Caco-2 (cell line): Measurements from ENCODE around the gene CCDC3. TPM values are rescaled to one million over a fixed set of nuclear protein-coding genes. Genes with fewer than 3 reads are reported as not detected.

ENCODE experiments used
- BruUV-seq: library from RNA; stranded (reverse); fragments of 400-500 nt; replicated peaks from 2 replicates; lab custom pipeline; 2021; lab: Mats Ljungman, UMichigan
- CTCF ChIA-PET: fragments of 300-600 bp; sonication (Branson Sonifier 250); formaldehyde crosslinking; loops from one replicate; lab custom pipeline; 2022; ENCODE audit warnings: antibody characterized with exemption; lab: Charles Lee
- POLR2A ChIA-PET: fragments of 300-600 bp; sonication (Branson Sonifier 250); formaldehyde crosslinking; loops from one replicate; lab custom pipeline; 2022; ENCODE audit warnings: antibody characterized with exemption; lab: Charles Lee
- DNase-seq, 2 experiments: peaks; one replicate each; pipeline versions ENCODE4 v3.0.0 to v3.0.0-alpha.2; 2020 to 2022
- H3K27me3 ChIP-seq: replicated peaks from 2 replicates; pipeline ENCODE4 v1.6.0; 2011; ENCODE audit warnings: low read length; ENCODE audit not compliant: control insufficient read depth, insufficient read depth
- H3K36me3 ChIP-seq: 2 replicates; pipeline ENCODE4 v1.5.1; 2011; ENCODE audit warnings: low read length; ENCODE audit not compliant: control insufficient read depth, insufficient read depth
- H3K4me1 ChIP-seq: fragments of 250-450 bp; sonication (Bioruptor Pico); 2 replicates; pipeline ENCODE4 v1.5.1; 2020; ENCODE audit warnings: mild to moderate bottlenecking
- H3K4me3 ChIP-seq: 2 replicates; pipeline ENCODE4 v1.5.1; 2011; ENCODE audit warnings: low read depth, mild to moderate bottlenecking, control low read depth, low read length
- H3K9me3 ChIP-seq: fragments of 250-450 bp; sonication (Bioruptor Pico); 2 replicates; pipeline ENCODE4 v1.5.1; 2020; ENCODE audit warnings: mild to moderate bottlenecking, moderate library complexity
- H3K27ac Mint-ChIP-seq: one replicate; pipeline ENCODE4 v1.8.0; 2022; ENCODE audit warnings: mixed read lengths; ENCODE audit not compliant: unreplicated experiment
- H3K27me3 Mint-ChIP-seq: one replicate; pipeline ENCODE4 v1.8.0; 2022; ENCODE audit warnings: mixed read lengths; ENCODE audit not compliant: insufficient read depth, unreplicated experiment
- H3K36me3 Mint-ChIP-seq: one replicate; pipeline ENCODE4 v1.8.0; 2022; ENCODE audit warnings: mild to moderate bottlenecking, mixed read lengths; ENCODE audit not compliant: insufficient read depth, unreplicated experiment
- H3K4me1 Mint-ChIP-seq: one replicate; pipeline ENCODE4 v1.8.0; 2022; ENCODE audit warnings: low read depth, mixed read lengths; ENCODE audit not compliant: unreplicated experiment
- H3K4me3 Mint-ChIP-seq: one replicate; pipeline ENCODE4 v1.8.0; 2022; ENCODE audit warnings: mild to moderate bottlenecking, moderate library complexity, mixed read lengths; ENCODE audit not compliant: unreplicated experiment
- H3K9me3 Mint-ChIP-seq: one replicate; pipeline ENCODE4 v1.8.0; 2022; ENCODE audit warnings: mixed read lengths; ENCODE audit not compliant: unreplicated experiment
- CTCF ChIP-seq, 2 experiments: fragments of 200-600 bp in 1 of 2; IDR thresholded peaks; 1 replicate in 1 of 2; 2 replicates in 1 of 2; pipeline versions ENCODE4 v1.5.1 to v1.8.0; 2011 to 2022; ENCODE audit warnings: antibody characterized with exemption in 1 of 2, control low read depth in 1 of 2, inconsistent platforms in 1 of 2, low read depth in 1 of 2, low read length in 1 of 2, mild to moderate bottlenecking in 1 of 2, moderate library complexity in 1 of 2; ENCODE audit not compliant: insufficient read depth in 1 of 2, severe bottlenecking in 1 of 2, unreplicated experiment in 1 of 2
- intact Hi-C: fragments of 100-400 bp; cut with micrococcal nuclease; formaldehyde crosslinking; loops from one replicate; pipeline ENCODE4 v1.10.0; 2022; ENCODE audit not compliant: unreplicated experiment
- total RNA-seq: library from RNA; stranded (reverse); gene quantifications from 2 replicates; pipeline ENCODE4 v1.2.3, GENCODE V29; 2022

Gene CCDC3
- total RNA-seq, 1 experiment from 2014 or later, result 3.2 TPM

DNA sequence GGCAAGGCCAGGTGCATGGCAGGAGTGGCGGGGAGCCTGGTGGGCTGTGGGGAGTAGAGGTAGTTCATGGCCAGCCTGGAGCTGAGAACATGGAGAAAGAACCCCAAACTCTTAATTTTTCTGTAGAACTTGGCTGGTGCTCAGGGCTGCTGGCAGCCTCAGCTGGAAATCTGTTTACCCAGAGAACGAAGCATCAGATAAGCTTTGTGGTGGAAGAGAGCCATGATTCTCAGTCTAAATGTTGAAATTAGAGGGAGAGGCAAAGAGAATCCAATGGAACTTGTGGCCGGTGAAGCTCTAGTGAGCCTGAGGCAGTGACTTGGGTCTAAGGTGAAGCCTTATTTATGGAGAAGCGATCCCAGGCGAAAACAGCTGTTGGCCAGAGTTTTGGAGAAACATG, 126.4 kb downstream of the CCDC3 start:
- Histone ChIP-seq H3K4me1 (no peaks in the 10 kb centered on the region), H3K4me3 (no peak overlapping the region), H3K27me3 (no peaks in the 10 kb centered on the region), H3K36me3 (no peaks in the 10 kb centered on the region), H3K9me3 (peaks cover 3% of the 10 kb centered on the region; the same call in 1 of the 2 replicates)
- intact Hi-C loops, result no loop called here
- DNase-seq, result no peak
- CTCF ChIA-PET, result interaction anchor here (1.0 kb wide), 1 partner anchor 27 kb away, joined by 3 read pairs; no protein-coding TSS in a partner anchor
- Mint-ChIP-seq H3K27ac (no peak overlapping the region), H3K27me3 (no peaks in the 10 kb centered on the region), H3K36me3 (no peaks in the 10 kb centered on the region), H3K4me3 (no peak overlapping the region), H3K9me3 (no peaks in the 10 kb centered on the region), H3K4me1 (no peaks in the 10 kb centered on the region)
- BruUV-seq, result no TSS peak
- POLR2A ChIA-PET, result no interaction called here
- no peak for TF ChIP-seq CTCF (IDR thresholded peaks at IDR 0.05; ENCODE audit: insufficient read depth in 1 of 2, low read depth in 1 of 2, low read length in 1 of 2, severe bottlenecking in 1 of 2, unreplicated experiment in 1 of 2)

DNA sequence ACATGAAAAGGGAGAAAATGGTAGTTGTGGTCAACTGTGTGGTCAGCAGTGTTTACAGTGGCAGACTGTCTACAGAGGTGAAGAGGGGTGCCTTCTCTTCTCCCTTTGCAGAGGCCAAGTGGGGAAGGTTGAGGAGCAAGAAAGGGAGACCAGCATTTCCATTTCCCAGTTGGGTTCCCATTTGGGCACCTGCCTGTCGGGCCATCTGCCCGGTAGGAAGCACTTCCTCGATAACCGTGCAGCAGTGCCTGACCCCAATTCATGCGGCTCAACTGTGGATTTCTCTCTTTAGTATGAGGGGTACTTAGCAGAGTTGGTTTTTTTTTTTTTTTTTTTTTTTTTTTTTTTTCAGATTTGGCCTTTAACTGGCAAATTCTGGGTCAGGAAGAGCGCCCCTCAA, 127.0 kb downstream of the CCDC3 start:
- no peaks in the 10 kb centered on the region for H3K36me3 ChIP-seq
- Mint-ChIP-seq H3K27ac (no peak overlapping the region), H3K36me3 (no peaks in the 10 kb centered on the region), H3K4me1 (no peaks in the 10 kb centered on the region), H3K4me3 (no peak overlapping the region), H3K9me3 (no peaks in the 10 kb centered on the region), H3K27me3 (no peaks in the 10 kb centered on the region)
- BruUV-seq, result no TSS peak
- no peak for DNase-seq
- no peaks in the 10 kb centered on the region for H3K27me3 ChIP-seq
- intact Hi-C loops, result no loop called here
- TF ChIP-seq CTCF (IDR thresholded peaks at IDR 0.05; ENCODE audit: insufficient read depth in 1 of 2, low read depth in 1 of 2, low read length in 1 of 2, severe bottlenecking in 1 of 2, unreplicated experiment in 1 of 2), result no peak
- ChIA-PET POLR2A (no interaction called here), CTCF (no interaction called here)
- peaks cover 1% of the 10 kb centered on the region; the same call in 1 of the 2 replicates for H3K9me3 ChIP-seq
- no peak overlapping the region for H3K4me3 ChIP-seq
- no peaks in the 10 kb centered on the region for H3K4me1 ChIP-seq

DNA sequence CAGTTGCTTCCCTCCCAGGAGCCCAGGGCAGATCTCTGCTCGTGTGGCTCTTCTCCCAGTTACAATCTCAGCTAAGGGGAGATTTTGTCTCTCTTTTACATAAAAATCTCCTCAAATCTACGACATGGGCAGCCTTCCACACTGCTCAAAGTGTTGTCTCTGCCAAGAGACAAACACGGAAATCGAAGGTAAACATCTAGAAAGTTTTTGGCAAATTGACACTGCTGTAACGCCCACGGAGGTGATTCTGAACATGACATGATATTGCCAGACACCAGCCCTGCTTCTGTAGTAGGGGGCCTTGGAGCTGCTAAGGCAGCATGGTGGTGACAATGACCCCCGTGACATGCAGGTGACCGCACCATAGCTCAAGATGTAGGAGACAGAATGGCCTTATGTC, 128.3 kb downstream of the CCDC3 start:
- H3K27me3 ChIP-seq, result no peaks in the 10 kb centered on the region
- no peak overlapping the region for H3K27ac Mint-ChIP-seq
- intact Hi-C loops, result no loop called here
- H3K36me3 ChIP-seq, result no peaks in the 10 kb centered on the region
- no peaks in the 10 kb centered on the region for H3K9me3 Mint-ChIP-seq
- no peak for TF ChIP-seq CTCF (IDR thresholded peaks at IDR 0.05; ENCODE audit: insufficient read depth in 1 of 2, low read depth in 1 of 2, low read length in 1 of 2, severe bottlenecking in 1 of 2, unreplicated experiment in 1 of 2)
- no peaks in the 10 kb centered on the region for H3K9me3 ChIP-seq
- no peaks in the 10 kb centered on the region for H3K4me1 Mint-ChIP-seq
- H3K4me3 ChIP-seq, result no peak overlapping the region
- ChIA-PET POLR2A (no interaction called here), CTCF (interaction anchor here (1.5 kb wide), 1 partner anchor 91 kb away, joined by 3 read pairs; no protein-coding TSS in a partner anchor)
- H3K27me3 Mint-ChIP-seq, result peaks cover 2% of the 10 kb centered on the region
- H3K36me3 Mint-ChIP-seq, result no peaks in the 10 kb centered on the region
- no TSS peak for BruUV-seq
- no peak for DNase-seq
- H3K4me1 ChIP-seq, result no peaks in the 10 kb centered on the region
- H3K4me3 Mint-ChIP-seq, result no peak overlapping the region
